Stimulated activated CD8-positive, alpha-beta memory T cell treated with anti-CD3 and anti-CD28 coated beads, Interleukin-7, amount 100 ng/mL, for 48 hours (primary cell): ENCODE data around the gene GPR34.
"Not testable (repeated sequence)": the region's sequence is repeated elsewhere in the genome, so short reads cannot be mapped to it uniquely, and the experiment has no call there.

ENCODE experiments used
- DNase-seq, 2 donors: peaks; one replicate each; pipeline ENCODE4 v3.0.0-alpha.2; 2020; ENCODE audit warnings: low read depth in 1 of 2; ENCODE audit errors: extremely low read depth in 1 of 2

The GPR34 gene, protein sequence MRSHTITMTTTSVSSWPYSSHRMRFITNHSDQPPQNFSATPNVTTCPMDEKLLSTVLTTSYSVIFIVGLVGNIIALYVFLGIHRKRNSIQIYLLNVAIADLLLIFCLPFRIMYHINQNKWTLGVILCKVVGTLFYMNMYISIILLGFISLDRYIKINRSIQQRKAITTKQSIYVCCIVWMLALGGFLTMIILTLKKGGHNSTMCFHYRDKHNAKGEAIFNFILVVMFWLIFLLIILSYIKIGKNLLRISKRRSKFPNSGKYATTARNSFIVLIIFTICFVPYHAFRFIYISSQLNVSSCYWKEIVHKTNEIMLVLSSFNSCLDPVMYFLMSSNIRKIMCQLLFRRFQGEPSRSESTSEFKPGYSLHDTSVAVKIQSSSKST

DNA sequence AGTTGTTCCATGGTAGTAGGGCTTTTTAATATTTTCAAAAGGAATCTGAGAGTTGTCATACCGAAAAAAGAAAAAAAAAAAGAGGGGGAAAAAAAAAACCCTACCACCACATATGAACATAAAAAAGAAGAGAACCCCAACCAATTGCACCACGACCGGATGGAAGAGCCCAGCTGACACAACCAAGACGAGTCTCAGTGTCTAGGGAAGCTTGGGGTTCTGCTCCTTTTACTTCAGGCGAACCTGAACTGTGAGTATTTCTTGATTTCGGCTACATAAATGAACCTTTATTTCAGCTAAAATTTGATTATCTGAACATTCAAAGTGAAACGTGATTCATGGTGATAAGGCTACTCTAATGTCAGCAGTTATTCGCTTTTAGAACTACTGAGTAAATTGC is at the start of gene GPR34:
Gene GPR34, plus strand, starts transcription at position 139 of the 400 bp plus-strand sequence. CDS start 6,661 bp downstream, outside the sequence.
- no peak for DNase-seq

DNA sequence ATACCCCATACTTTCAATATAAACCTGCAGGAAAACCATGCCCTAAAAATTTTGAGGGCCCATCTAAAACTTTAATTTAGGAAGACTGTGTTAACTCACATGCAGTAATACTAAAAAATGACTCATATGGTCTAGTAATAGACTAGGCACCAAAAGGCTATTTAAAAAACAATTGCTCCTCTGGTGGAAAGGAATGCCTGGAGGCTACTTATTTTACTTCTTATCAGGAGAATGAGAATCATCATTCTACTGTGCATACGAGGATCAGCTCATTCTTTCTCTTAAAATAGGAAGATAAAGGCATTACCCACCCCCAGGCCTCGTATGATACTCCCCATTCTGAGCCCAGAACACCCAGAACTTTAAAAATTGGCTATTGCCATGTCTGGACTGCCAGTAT is 42.6 kb upstream of the GPR34 start:
- not testable (repeated sequence) for DNase-seq

DNA sequence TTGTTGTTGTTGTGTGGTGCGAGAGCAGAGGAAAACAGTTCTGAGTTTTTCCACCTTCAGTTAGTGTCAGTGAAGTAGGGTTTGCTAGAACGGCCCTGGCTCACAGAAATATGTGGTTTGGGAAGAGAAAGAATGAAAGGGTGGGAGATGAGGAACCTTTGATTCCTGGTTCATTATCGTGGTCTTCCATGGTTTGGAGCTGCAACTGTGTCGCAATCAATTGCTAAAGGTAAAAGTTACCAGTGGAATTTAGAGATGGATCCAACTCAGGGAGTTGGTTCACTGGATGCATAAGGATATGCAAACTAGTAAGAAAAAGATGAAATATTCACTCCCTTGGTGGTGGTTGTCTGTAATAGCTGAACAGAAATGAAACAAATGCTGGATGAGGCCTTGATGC is 35.6 kb upstream of the GPR34 start:
- DNase-seq: no peak

DNA sequence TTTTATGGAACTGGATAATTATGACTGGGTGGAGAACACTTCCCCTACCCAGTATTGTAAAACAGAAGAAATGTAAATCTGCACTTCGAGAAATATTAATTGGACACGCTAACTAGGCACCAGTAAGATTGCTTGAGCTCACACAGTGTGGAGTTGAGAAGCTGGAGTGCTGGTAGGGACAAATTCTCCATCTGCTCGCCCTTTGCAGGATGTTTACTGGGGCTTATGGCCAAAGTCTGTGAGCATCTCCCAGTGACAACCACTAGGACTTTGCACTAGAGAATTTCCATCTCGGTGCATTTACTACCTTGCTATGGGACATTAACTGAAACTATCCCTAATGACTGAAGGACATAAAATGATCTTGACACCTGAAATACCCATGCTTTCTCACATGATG is 33.7 kb upstream of the GPR34 start:
- no peak for DNase-seq

DNA sequence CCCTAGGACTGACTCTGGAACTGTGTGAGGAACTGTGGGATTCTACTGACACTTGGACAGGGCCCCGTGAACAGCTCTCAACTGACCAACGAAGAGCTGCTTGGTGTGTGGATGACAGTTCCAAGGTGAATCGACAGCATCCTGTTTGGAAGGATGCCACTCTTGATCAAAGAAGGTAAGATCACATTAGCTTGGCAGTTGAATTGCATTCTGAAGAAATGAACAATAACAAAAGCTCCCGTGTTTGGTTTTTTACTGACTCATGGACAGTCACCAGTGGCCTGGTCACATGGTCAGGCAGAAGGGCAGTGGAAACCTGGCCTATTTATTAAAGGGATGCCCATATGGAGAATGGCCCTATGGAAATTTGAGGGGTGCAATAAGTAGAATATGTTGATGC is 33.1 kb upstream of the GPR34 start:
- DNase-seq: no peak

DNA sequence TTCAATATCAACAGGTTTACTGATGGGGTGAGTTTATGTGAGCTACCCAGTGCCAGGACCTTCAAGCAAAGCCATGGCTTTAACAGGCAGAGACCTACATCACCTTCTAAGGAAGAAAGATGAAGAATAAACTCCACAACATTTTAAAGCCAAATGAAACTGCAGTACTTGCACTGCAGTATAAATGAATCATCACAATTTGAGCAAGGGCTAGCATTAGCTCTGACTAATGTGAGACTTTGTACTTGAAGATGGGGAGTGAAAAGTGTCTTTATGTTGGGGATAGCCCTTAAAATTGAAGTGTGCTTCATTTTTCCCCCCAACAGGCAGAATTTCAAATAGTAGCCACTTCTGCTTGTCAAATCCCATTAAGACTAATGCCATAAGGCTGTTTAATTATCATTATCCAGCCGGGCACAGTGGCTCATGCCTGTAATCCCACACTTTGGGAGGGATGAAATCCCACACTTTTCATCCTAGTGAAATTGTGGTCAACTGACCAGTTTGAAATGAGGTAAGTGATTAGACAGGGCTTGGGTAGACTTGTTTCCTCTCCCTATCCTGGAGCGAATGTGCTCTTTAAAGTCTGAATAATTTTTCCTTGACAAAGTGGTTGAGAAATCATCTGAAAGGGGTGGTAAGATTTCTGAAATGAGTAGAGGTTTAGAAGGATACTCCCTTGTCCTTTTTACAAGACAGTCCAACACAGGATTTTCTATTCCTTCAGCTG is 27.2 kb upstream of the GPR34 start:
- no peak for DNase-seq

DNA sequence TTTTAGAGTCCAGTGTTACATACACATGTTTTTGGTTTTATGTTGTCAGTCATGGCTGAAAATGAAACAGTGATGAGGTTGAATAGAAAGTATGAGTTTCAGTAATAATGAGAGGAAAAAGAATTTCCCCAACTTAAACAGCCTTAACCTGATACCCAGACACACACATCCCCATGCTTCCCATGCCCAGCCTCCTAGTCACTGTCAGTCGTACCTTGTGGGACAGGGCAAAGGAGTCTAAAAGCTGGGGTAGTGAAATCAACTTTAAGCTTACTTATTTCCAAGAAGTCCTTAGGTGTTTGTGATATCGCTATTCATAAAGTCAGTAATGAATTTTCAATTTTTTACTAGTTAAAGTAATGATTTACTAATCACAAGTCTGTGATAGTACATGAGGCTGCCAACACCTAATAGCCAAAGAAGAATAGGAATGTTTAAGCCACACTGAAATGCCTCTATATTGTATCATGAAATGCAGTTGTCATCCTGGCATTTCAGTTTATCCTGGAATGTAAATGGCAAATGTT is 24.3 kb upstream of the GPR34 start:
- DNase-seq: no peak

DNA sequence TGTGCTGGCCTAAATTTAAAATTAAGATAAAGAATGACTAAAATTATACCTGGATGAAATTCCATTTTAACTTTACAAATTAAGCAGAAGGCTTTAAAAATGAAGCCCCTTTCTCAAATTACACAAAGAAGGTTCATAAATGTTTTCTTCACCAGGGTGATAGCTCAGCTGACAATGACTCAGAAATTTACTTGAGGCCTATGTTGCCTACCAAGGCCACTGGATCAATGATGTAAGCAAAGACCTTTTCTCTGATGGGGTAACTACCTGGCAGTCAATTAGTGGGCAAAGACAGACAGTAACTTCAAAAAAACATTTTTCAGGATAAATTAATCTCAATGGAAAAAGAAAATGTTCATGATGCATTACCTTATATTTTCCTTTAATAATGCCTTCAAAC is 23.9 kb upstream of the GPR34 start:
- DNase-seq: no peak

DNA sequence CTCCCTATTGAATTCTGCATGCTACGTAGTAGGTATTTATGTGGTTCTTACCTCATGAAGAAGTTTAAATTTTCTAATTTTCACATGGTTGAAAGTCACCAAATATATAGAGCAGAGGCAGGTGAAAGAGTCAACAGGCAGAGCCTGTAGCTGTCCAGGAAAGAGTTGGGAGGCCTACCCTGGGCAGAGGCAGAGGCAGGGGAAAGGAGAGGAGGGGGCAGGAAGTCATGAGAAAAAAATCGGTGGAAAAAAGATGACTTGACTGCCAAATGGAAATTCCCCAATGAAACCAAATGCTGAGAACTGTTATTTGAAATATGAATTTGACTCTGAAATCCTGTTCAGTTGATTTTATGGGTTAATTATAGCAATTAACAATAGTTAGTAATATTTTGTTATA is 23.1 kb upstream of the GPR34 start:
- no peak for DNase-seq

DNA sequence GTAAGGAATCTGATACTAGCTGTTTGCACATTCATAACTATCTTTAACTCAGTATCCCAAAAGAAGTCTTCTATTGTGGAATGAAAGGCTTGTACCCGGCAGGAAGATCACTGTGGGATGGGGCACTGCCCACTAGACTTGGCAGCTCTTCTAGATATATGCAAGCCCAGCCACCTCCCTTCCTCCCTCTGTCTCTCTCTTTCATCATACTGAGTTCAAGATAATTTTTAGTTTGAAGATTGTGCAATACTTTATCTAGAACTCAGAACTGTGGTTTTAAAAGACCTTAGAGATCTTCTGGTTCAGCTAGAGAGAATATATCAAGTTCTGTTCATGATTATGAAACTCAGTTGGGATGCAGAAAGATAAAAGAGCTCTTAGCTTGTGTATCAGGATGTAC is 22.5 kb upstream of the GPR34 start:
- no peak for DNase-seq

DNA sequence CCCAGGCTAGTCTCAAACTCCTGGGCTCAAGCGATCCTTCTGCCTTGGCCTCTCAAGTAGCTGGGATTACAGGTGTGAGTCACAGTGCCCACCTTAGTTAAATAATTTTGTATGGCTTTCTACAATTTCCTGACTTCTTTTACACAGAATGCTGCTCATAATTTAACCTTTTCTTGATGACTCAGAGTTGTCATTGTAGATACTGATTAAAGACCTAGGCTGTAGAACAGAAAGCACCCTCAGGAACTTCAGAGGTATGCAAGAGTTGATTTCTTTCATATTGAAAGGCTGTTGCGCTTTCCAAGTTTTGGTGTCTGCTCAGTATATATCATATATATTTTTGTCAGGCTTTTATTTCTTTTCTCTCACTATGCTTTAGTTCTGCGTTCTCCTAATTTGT is 21.1 kb upstream of the GPR34 start:
- no peak for DNase-seq

DNA sequence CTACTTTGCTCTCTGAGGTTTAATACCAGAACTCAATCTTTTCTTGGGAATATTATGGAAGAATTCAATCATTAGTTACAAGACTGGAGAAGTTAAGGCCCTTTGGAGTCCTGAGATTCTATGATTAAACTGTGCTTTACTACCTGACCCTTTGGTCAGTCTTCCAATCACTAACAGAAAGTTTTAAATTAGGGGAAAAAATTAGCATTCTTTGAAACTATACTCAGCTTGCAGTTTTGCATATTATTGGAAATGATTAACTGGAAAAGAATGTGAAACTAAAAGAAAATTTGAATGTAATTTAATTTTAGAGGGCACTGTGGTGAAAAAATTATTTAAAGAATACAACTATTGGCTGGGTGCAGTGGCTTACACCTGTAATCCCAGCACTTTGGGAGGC is 18.7 kb upstream of the GPR34 start:
- no peak for DNase-seq

DNA sequence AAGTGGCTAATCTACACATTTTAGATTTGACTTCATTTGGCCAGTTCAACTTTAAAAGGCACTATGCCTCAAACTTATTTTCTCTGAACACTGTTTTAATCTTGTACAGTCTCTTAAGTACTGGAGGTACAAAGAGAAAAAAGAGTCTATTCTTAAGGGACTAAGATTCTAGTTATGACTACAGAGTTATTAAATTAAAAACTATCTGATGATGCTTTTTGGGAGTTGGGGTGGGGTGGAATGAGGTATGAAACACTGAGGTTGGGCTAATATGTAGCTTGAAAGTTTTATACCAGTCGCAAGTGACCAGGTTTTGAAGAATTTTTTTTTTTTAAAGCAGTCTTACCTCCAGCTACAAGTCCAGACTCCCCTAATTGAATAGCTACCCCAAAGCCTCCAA is 17.7 kb upstream of the GPR34 start:
- no peak for DNase-seq

DNA sequence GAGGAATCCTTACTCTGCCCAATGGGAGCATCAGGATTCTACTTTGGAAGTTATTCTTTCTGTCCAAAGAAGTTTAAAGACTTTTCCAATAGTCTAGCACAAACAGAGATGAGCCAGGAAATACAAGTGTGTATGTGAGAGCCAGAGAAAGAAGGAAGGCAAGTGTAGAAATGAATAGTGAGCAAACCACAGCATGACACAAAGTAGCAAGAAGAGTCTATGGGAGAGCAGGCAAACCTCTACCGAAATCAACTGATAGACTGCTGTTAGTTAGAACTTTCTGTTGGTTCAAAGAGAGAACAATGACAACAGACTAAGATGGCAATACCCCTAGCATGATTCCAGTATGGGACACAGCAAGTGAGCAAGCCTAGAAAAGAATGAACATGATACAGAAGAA is 16.1 kb upstream of the GPR34 start:
- no peak for DNase-seq

DNA sequence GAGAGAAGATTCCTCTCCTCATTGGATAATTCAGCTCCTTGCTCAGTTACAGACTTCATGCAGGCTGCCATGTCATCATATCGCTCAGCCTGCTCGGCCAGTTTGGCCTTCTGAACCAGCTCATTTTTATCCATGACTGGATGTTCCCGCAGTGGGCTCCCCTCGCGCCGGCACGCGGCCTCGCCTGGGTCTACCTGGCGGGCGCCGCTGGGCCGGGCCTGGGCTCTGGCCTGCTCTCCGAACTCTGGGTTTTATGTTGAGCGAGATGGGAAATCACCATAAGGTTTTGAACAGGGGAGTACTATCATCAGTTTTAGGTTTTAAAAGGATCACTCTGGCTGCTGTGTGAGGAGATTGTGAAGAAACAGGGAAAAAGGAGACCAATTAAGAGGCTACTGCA is 12.4 kb upstream of the GPR34 start:
- not testable (repeated sequence) for DNase-seq

DNA sequence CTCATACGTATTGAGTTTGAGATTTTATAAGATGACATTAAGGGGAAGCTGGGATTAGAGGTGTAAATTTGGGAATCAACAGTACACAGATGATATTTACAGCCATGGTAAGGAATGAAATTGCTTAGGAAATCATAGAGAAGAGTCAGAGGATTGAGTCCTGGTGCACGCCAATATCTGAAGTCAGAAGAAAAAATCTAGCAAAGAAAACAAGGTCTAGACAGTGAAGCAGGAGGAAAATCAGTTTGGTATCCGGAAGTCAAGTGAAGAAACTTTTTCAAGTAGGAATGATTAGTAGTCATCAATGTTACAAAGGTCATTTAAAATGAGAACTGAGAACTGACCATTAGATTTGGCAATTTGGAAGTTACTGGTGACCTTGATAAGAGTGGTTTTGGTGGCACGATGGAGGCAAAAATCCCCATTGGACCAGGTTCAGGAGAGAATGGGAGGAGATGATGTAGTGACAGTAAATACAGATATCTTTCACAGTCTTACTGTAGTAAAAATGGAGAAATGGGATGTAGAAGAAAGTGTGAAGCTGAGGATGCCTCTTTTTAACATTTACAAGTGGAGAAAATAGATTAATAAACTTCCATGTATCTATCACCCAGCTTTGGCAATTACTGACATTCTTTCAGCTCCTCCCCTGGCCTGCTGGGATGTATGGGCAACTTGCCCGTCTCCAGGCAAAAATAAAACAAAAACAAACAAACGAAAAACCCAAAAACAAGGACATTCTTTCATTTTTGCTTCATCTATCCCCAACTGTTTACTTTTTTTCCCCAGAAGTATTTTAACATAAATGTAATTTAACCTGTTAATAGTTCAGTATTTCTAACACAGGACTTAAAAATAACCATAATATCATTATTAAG is 11.4 kb upstream of the GPR34 start:
- DNase-seq: no peak

DNA sequence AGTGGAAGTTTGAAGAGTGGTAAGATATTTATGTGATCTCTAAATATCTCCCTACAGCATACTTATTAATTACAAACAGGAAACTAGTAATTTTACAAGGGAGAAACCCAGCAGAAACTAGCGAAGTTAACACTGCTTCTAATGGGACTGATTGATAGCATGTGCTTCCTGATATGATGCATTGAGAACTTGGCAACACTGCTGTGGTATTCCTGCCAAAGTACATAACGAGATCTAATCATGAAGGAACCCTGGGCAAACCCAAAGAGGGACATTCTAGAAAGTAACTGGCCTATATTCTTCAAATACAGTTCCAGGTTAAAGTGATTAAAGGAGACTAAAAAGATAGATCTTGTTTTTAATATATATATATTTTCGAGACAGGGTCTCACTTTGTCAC is 4.6 kb upstream of the GPR34 start:
- no peak for DNase-seq

DNA sequence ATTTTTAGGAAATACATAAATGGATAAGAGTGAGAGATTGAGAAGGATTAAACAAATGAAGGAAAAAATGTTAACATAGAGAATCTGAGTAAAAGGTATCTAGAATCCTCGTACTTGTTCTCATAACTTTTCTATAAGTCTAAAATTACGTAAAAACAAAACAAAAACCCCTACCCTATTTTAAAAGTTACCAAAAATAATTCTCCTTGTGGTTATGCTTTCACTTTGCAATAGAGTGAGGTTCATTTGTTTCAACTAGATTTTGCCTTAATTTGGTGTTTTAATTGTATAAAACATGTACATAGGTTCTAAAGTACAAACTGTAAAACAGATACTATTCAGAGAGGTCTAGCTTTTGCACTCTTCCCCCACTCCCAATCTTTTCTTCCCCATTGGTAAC is 3.8 kb upstream of the GPR34 start:
- no peak for DNase-seq

DNA sequence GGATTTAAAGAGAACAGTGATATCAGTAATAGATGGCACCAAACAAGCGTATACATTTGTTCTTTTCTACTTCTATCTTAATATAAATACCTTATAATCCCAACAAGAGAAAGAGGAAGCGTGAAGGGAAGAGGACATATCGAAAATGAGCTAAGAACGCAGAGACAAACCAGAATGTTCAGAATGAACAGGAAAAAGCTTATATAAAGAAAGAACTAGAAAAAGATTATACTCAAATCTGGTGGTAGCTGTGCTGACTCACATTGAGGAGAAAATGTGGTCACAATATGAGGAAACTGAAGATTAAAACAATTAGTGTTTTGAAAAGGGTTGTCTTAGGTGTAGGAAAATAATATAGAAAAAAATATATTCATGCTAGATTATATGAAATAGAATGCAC is 2.0 kb upstream of the GPR34 start:
- DNase-seq: no peak

DNA sequence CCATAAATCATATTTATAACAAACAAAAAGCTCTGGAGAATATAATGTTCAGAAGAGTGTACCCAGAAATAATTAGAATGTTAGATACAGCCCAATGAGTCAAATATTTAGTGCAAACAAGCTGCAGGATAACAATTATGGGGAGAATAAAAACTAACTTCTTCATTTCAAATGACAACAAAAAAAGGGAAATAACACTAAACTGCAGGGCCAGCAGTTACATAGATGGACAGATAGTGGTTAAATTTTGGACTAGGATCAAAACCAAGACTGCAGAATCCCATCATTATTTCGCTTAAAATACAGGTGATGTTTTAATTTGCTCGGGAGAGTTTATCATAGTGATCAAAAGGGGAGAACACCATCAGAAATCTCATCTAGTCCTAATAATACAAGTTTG is 617 bp upstream of the GPR34 start:
- no peak for DNase-seq

DNA sequence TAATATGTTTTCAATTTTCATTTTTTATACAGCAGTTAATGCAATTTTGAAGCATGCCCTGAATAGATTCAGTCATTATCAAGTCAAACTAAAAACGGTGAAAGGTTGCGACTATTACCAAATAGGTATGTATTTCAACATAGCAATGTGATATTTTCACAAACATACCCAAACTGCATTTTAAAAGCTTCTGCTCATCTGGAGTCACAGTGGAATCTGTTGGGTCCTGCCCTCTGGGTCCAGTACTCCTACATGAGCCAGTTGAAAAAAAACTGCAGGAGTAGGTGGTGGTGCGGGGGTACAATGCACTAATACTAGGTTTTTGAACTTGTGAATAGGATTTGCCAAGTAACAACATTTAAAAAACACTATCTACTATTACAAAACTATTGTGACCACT is 938 bp downstream of the GPR34 start:
- no peak for DNase-seq
